PFSK-1 (cell line): ENCODE results near the gene DHCR7.

Source experiments
- FOXP2 ChIP-seq: optimal IDR thresholded peaks from 2 replicates; pipeline ENCODE3; 2011; ENCODE audit warnings: borderline replicate concordance, control low read depth, inconsistent platforms; ENCODE audit not compliant: insufficient read depth; ENCODE audit errors: extremely low read length, extremely low read depth
- POLR2AphosphoS5 ChIP-seq: IDR thresholded peaks from 2 replicates; pipeline ENCODE4 v1.6.1; 2012; ENCODE audit warnings: low read depth, mild to moderate bottlenecking, control low read depth, low read length, moderate library complexity
- REST ChIP-seq, 2 experiments: IDR thresholded peaks; 2 replicates each; pipeline versions ENCODE4 v1.6.1 to v1.8.0; 2011 to 2012; ENCODE audit warnings: low read depth in 2 of 2, low read length in 2 of 2, control low read depth in 1 of 2, inconsistent platforms in 1 of 2, mild to moderate bottlenecking in 1 of 2, moderate library complexity in 1 of 2; ENCODE audit not compliant: insufficient read depth in 1 of 2
- SIN3A ChIP-seq: IDR thresholded peaks from 2 replicates; pipeline ENCODE4 v1.6.1; 2012; ENCODE audit warnings: mild to moderate bottlenecking, low read length, moderate library complexity, borderline replicate concordance; ENCODE audit not compliant: insufficient read depth
- TAF1 ChIP-seq: IDR thresholded peaks from 2 replicates; pipeline ENCODE4 v1.6.1; 2012; ENCODE audit warnings: low read length, control low read depth, borderline replicate concordance; ENCODE audit not compliant: insufficient read depth

The DHCR7 gene

GRCh38 chr11:71420455-71421241 is 27.5 kb downstream of the DHCR7 start:
- TF ChIP-seq TAF1 (no peak), REST (IDR thresholded peaks at IDR 0.05; ENCODE audit: insufficient read depth in 1 of 2, low read depth in 2 of 2, low read length in 2 of 2) (no peak), SIN3A (no peak), POLR2AphosphoS5 (no peak), FOXP2 (no peak)

- no peak for TF ChIP-seq POLR2AphosphoS5
- TF ChIP-seq FOXP2 = no peak
- no peak for TF ChIP-seq SIN3A
- no peak for TF ChIP-seq TAF1
- no peak for TF ChIP-seq REST (IDR thresholded peaks at IDR 0.05; ENCODE audit: insufficient read depth in 1 of 2, low read depth in 2 of 2, low read length in 2 of 2)
Measured at GRCh38 chr11:71418643-71419042, 29.6 kb downstream of the DHCR7 start.

GRCh38 chr11:71414645-71415044 is 33.5 kb downstream of the DHCR7 start:
- TF ChIP-seq TAF1 = no peak
- no peak for TF ChIP-seq POLR2AphosphoS5
- TF ChIP-seq REST (IDR thresholded peaks at IDR 0.05; ENCODE audit: insufficient read depth in 1 of 2, low read depth in 2 of 2, low read length in 2 of 2) = no peak

- TF ChIP-seq POLR2AphosphoS5 = no peak
Measured at GRCh38 chr11:71410363-71410966, 37.7 kb downstream of the DHCR7 start.

- TF ChIP-seq REST (IDR thresholded peaks at IDR 0.05; ENCODE audit: insufficient read depth in 1 of 2, low read depth in 2 of 2, low read length in 2 of 2) (no peak), TAF1 (no peak), FOXP2 (no peak), POLR2AphosphoS5 (no peak), SIN3A (no peak)
Measured at GRCh38 chr11:71408826-71409225, 39.4 kb downstream of the DHCR7 start.
